Adipose tissue (tissue), 3 donors: ENCODE results near the gene SGPL1. TPM values are rescaled to one million over a fixed set of nuclear protein-coding genes. Genes with fewer than 3 reads are reported as not detected.

ENCODE experiments used
- H3K27ac ChIP-seq: one replicate; pipeline ENCODE4 v1.5.1; 2013; ENCODE audit warnings: low read depth, low read length
- WGBS, 3 donors: extraction: QIAGEN DNeasy Blood & Tissue Kit; methylation state at CpG; one replicate each; pipeline ENCODE4 v1.1.7; 2013; 5-methylcytosine and 5-hydroxymethylcytosine counted together
- polyA plus RNA-seq, 3 donors: library from polyadenylated mRNA; stranded (reverse); fragments of 200-250 nt; gene quantifications; one replicate each; pipeline ENCODE4 v1.2.3, GENCODE V29; 2013
- donor health status: healthy with polysubstance abuse.
- donor health status: Bipolar disorder and iron deficiency.
- donor health status: healthy.

The SGPL1 gene
- polyA plus RNA-seq, 3 donors = 7.3 to 10.9 (median 10.7) TPM

DNA sequence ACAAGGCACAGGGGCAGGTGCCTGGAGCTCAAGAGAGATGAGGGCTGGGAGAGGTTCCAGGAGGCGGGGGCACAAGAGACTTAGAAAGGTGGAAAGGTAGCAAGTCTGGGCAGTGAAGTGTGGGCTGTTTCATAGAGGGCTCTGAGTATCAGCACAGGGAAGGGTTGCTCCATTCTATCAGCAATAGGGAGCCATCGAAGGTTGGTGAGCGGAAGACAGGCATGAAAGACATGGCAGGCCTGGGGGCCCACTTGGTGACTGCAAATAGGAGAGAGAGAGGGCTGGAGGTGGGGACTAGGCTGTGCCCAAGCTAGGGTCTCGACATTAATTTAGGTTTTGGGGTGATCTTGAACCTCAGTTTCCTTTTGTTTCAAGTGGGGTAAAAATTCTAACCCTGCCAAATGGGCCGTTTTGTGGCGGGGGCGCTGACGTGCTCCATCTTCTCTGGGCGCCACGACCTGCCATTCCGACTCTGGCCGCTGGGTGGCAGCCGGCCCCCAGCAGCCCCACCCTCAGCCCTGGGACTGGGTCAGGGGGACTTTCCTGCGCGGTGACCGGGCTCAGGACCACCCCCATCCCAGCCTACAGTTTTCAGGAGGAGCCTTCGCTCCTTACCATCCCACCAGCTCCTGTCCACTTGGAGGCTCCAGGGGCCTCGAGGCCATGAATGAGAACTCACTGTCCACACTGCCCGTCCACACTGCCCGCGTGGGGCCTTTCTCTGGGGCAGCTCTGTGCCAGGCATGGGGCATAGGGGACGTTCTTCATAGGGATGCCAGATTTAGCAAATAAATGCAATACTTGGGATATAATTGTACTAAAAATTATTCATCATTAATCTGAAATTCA, 109.9 kb downstream of the SGPL1 start:
- 25 to 27% (median 26%) methylated on average over 22 of the region's 22 CpGs for WGBS, 3 donors
- no peak overlapping the region for H3K27ac ChIP-seq

DNA sequence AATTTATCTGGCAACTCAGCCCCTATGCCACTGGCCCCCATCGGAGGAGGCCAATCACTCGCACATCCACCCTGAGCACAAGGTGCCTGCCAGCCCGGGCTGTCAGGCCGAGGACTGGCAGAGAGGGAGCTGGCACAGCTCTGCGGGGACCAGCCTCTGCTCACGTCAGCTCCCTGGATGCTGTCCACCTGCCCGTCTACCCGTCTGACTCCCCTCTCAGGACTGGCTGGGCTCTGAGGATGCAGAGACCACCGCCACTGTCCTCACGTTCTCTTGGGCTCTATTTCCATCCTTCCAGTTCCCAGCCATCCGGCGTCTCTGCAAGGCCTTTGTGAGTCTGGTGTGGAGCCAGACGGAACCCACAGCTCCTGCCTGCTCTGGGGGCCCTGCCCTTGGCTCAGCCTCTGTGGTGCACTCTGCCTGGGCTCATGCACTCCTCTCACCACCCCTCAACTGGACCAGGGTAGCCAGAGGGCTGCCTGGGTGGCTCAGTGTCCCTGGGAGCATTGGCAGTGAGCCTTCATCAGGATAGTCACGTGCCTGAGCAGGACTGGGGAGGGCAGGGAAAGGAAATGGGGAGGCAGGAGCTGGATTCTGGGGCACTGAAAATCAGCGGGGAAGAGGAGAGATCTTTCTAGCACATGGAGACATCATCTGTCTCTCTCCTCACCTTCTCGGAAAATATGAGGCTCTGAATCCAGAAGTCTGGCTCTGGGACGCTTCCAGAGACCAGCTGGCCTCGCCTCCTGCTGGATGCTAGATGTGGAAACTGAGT, 110.7 kb downstream of the SGPL1 start:
- H3K27ac ChIP-seq = no peak overlapping the region
- WGBS, 3 donors = 76 to 78% (median 77%) methylated on average over 18 of the region's 18 CpGs

DNA sequence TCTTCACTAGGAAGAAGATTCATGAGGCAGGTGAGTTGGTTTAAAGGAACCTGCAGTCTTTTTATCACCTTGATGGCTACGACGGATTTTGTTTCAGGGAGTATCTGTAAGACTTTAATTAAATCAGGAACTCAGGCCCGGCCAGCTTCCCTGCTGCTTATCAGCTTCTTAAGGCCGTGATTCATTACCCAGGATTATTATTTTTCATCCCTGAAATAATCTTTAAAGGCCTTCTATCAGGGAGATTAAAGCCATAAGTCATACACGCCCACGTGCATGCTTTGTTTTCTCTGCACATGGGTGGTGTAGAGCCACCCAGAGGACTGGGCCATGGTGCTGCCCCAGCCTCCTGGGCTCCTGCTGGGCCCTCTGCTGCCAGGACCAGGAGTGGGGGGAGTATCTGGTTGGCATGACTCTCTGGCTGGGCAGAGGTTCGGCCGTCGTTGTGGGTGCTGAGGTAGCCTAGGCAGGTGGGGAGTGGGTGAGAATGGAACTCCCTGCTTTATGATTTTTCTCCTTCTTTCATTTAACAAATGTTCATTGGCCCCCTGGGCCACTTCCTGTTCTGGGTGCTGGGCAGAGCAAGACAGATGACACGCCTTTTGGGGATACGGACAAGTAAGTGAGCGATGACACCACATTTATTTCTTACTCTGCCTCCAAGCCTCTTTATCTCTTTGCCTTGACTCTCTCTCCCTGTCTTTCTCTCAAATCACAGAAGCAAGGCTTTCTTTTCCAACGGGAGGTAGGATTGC, 111.6 kb downstream of the SGPL1 start:
- 69 to 70% (median 69%) methylated on average over 13 of the region's 13 CpGs for WGBS, 3 donors
- no peak overlapping the region for H3K27ac ChIP-seq

DNA sequence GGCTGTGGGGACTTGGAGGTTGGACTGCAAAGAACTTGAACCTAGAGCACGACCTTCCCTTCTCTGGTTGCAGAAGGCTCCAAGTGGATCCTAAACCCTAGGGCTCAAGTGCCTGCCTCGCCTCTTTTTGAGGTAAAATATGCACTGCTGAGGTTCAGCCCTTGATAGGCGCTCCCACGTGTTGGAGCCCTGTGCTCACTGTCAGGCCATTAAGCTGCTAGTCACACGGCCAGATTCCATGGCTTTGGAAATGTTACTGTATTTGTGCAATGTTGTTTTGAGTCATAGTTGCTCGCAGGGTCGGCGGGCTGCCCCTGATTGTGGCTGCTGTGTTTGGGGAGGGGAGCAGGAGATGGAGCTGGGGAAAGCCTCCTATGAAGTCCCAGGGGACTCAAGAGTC, 112.4 kb downstream of the SGPL1 start:
- 66 to 75% (median 71%) methylated on average over 8 of the region's 8 CpGs for WGBS, 3 donors
- no peak overlapping the region for H3K27ac ChIP-seq

DNA sequence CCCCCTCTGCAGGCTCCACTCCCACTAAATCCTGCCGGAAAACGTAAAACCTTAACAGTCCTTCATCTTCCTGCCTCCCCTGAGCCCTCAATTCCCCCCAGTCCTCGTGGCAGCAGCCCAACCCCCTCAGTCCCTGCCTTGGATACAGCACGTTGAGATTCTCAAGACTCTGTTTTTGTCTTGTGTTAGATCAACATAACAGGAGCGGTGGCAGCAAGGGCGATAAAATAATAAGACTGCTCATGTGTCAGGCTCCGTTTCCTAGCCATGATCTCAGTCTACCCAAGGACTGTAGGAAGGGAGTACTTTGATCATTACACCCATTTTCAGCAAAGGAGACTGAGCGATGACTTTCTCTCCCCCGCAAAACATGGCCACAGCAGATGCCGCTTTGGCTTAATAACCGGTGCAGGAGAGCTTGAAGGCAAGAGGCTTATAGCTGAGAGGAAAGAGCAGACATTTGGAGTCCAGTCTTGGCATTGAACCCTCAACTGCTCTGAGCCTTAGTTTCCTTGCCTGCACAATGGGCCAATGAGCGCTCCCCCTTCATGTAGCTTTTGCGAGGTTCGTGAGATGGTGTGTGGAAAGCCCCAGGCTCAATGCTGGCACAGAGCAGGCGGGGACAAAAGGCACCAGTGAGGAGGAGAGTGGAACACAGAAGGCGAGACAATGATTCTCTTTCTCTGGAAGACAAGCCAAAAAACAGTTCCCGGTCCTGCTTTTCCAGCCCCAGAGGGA, 114.7 kb downstream of the SGPL1 start:
- 68 to 80% (median 77%) methylated on average over 17 of the region's 17 CpGs for WGBS, 3 donors
- H3K27ac ChIP-seq = no peak overlapping the region

Other genes starting within 250 kb of the SGPL1 start
- 1 to 10 TPM in 2 of 3 donors, under 1 TPM in 1; 0.43 to 3.7 (median 2.4) TPM for gene PRF1, start 213.2 kb upstream of the SGPL1 start, polyA plus RNA-seq
- under 1 TPM; under 0.01 to 0.94 (median 0.07) TPM for gene ADAMTS14, start 143.4 kb upstream of the SGPL1 start, polyA plus RNA-seq
- under 1 TPM in 1 of 3 donors, not detected in 2; 0.10 TPM for gene TBATA, start 30.6 kb upstream of the SGPL1 start, polyA plus RNA-seq
- 100 to 1,000 TPM in 2 of 3 donors, 10 to 100 TPM in 1; 97.6 to 158 (median 113) TPM for gene PCBD1, start 72.6 kb downstream of the SGPL1 start, polyA plus RNA-seq